AML-193 (cell line): ENCODE measurements around the gene PLPP7.

Source experiments
- DNase-seq, 2 experiments: peaks; one replicate each; lab custom pipeline; 2025; lab: John Stamatoyannopoulos, UW

The PLPP7 gene

GRCh38 chr9:131303381-131304321 lies 14.1 kb downstream of the PLPP7 start:
- no peak for DNase-seq

GRCh38 chr9:131304676-131305355 lies 15.3 kb downstream of the PLPP7 start:
- no peak for DNase-seq

GRCh38 chr9:131306397-131307004 lies 17.0 kb downstream of the PLPP7 start:
- no peak for DNase-seq

GRCh38 chr9:131307974-131308373 lies 18.5 kb downstream of the PLPP7 start:
- no peak for DNase-seq

- no peak for DNase-seq
Observed at GRCh38 chr9:131308452-131308851, 18.9 kb downstream of the PLPP7 start.

GRCh38 chr9:131308906-131309529 lies 19.5 kb downstream of the PLPP7 start:
- DNase-seq: no peak

- DNase-seq: no peak
Observed at GRCh38 chr9:131309530-131310276, 20.2 kb downstream of the PLPP7 start.

GRCh38 chr9:131310833-131311554 lies 21.5 kb downstream of the PLPP7 start:
- DNase-seq: no peak

- no peak for DNase-seq
Observed at GRCh38 chr9:131312246-131312645, 22.7 kb downstream of the PLPP7 start.

- no peak for DNase-seq
Observed at GRCh38 chr9:131312822-131313770, 23.6 kb downstream of the PLPP7 start.

- no peak for DNase-seq
Observed at GRCh38 chr9:131318231-131319085, 28.9 kb downstream of the PLPP7 start.

- DNase-seq: no peak
Observed at GRCh38 chr9:131319486-131319885, 30.0 kb downstream of the PLPP7 start.

GRCh38 chr9:131320031-131320685 lies 30.6 kb downstream of the PLPP7 start:
- no peak for DNase-seq

- no peak for DNase-seq
Observed at GRCh38 chr9:131323629-131324028, 34.1 kb downstream of the PLPP7 start.

GRCh38 chr9:131324736-131325679 lies 35.5 kb downstream of the PLPP7 start:
- no peak for DNase-seq

- DNase-seq: no peak
Observed at GRCh38 chr9:131329241-131329641, 39.7 kb downstream of the PLPP7 start.
